HCEC 1CT (cell line): ENCODE measurements around the gene MXRA7.
"Not testable (repeated sequence)": the region's sequence is repeated elsewhere in the genome, so short reads cannot be mapped to it uniquely, and the experiment has no call there.

Experiments
- DNase-seq: peaks from one replicate; pipeline ENCODE4 v3.0.0-alpha.2; 2017

The MXRA7 gene

GRCh38 chr17:76641501-76641900, 69.3 kb downstream of the MXRA7 start:
- no peak for DNase-seq

DNA sequence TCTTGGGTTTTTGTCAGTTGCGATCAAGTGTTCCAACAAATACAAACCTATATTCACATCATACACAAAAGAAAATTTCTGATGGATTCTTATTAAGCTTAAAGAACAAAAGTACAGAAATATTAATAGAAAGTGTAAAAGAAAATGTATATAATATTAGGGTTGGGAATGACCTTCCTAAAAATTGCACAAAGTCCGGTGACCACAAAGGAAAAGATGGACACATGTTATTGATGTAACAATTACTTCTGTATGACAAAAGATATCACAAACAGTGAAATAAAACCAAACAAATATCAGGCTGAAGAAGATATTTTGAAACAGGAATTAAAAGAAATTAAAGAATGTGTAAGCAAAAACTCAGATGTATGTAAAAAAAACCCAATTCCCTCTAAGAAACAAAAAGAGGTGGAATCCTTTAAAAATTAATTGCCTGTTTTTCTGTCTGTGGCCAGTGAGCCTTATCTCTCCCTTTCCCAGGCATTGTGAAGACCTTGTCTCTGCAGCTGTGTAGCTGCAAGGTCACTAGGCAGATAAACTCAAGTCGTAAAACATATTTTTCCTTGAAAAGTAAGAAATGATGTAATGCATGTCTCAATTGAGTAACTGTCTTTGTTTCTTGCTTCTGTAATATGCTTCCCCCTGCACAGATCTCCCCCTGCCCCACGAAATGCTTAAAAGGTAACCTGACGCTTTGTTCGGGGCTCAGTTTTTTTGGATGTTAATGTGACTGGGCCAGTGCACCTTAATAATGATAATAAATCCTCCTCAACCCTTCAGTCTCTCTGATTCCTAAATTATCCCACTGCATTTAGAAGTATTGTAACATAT, 70.0 kb downstream of the MXRA7 start:
- DNase-seq: no peak

DNA sequence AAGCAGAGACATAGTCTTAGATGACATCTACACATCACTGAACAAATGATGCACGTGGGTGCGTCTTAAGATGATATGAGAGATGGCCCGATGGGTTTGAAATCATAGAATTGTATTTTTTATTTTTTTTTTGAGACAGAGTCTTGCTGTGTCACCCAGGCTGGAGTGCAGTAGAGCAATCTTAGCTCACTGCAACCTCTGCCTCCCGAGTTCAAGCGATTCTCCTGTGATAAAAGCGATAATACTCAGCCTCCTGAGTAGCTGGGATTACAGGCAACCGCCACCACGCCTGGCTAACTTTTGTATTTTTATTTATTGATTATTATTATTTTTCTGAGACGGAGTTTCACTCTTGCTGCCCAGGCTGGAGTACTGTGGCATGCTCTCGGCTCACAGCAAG, 72.5 kb downstream of the MXRA7 start:
- DNase-seq: no peak

DNA sequence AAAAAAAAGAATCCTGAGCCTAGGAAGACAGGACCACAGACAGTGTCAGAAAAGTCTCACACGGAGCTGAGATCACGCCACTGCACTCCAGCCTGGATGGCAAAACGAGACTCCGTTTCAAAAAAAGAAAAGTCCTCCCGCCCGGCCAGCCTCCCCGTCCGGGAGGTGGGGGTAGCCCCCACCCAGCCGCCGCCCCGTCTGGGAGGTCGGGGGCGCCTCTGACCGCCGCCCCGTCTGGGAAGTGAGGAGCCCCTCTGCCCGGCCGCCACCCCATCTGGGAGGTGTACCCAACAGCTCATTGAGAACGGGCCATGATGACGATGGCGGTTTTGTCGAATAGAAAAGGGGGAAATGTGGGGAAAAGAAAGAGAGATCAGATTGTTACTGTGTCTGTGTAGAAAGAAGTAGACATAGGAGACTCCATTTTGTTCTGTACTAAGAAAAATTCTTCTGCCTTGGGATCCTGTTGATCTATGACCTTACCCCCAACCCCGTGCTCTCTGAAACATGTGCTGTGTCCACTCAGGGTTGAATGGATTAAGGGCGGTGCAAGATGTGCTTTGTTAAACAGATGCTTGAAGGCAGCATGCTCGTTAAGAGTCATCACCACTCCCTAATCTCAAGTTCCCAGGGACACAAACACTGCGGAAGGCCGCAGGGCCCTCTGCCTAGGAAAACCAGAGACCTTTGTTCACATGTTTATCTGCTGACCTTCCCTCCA, 74.1 kb downstream of the MXRA7 start:
- not testable (repeated sequence) for DNase-seq

DNA sequence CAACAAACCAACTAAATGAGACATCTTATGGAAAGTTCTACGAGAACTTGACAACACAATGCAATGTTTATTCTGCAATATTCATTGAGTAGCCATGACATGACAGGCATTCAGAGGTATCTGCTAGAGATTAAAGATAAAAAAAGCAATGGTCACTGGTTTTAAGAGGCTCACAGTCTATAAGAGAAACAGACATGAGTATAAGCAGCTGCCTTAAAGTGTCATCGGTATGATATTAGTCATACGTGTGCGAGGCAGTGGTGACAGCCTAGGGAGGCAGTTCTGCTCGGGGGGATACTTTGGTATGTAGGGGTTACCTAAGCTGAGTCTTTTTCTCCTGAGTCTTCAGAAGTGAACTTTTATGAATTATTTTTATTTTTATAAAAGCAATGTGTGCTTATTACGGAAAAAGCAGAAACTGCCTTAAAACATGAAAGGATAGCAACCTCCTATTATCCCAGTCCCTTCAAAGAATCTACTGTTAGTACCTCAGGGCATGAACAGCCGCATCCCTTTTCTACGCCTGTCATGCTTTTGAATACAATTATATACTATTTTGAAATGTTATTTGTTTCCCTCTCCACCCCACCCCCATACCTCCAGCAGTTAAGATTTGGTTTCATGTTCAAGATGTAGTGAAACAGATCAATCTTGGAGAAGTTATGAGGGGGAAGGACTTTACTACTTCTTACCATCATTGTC, 75.0 kb downstream of the MXRA7 start:
- peak; percentile 38 for DNase-seq

- peak; percentile 30 for DNase-seq
These were observed 75.7 kb downstream of the MXRA7 start for GRCh38 chr17:76635039-76635438.

DNA sequence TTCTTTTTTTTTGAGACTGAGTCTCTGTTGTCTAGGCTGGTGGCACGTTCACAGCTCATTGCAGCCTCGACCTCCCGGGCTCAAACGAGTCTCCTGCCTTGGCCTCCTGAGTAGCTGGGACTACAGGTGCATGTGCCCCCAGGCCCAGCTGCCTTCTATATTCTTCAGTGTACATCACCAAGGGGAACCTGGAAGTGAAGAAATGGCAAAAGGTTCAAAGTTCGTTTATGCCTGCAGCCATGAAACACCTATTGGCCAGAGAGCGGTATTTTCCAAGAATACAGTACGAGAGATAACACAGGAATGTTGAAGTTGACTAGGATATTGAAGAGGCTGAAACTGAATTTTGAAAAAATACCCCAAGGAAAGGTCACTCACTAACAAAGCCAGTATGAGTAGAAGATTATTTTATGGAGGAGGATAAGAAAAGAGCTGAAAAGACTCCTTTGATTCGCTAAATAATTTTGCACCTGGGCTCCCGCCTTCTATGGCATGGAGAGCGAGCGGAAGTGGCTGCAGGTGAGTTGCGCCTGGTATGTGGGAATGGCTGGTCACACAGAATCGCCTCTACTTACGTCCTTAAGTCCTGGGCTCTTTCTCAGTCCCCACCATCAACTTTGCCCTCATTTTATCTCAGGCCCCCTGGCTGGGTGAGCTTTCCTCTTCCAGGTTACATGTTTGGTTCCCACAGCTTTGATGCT, 77.0 kb downstream of the MXRA7 start:
- DNase-seq: no peak

DNA sequence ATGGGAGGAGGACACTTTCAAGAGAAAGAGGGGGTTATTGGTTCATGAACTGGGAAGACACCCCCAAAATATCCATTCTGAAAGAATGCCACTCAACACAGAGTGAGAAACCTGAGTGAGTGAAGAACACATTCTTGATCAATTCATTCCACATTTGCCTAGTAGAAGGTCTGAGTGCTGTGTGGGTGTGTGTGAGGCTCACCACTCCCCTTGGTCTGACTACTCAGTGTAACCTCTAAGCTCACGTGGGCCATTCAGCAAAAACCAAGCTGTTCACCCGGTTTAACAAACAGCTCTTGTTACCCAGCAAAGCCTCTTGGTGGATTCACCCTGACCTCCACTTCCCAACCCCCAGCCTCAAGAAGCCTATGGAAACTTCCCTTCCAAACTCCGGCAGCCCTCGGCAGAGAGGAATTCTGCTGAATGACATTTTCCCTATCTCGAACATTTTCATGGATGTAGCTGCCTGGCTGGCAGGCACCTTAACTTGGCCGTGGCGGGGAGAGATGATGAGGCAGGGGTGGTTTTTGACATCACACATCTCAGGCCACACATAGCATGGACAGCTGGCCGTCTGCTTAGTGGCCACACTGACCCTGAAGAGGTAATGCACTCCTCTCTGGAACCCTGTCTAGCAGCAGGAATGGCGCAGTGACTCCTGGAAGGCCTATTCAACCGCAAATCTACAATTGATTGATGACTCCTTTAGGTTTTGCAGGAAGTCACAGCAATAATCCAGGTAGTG, 78.8 kb downstream of the MXRA7 start:
- no peak for DNase-seq

GRCh38 chr17:76630151-76630550, 80.6 kb downstream of the MXRA7 start:
- DNase-seq: no peak
